GM12878 (cell line): ENCODE data around the gene HNRNPH1. TPM values are rescaled to one million over a fixed set of nuclear protein-coding genes. Genes with fewer than 3 reads are reported as not detected.

Source experiments
- ATAC-seq: fragments of 200-7000 bp; cut with Tn5 transposase; 3 replicates; pipeline ENCODE4 v1.9.1; 2020; ENCODE audit warnings: mild to moderate bottlenecking, moderate library complexity
- BruUV-seq: library from RNA; stranded (reverse); fragments of 400-500 nt; replicated peaks from 2 replicates; lab custom pipeline; 2021; lab: Mats Ljungman, UMichigan
- CTCF ChIA-PET: fragments of 300-600 bp; sonication (Branson Sonifier 250); formaldehyde crosslinking; extraction: SDS; loops from one replicate; lab custom pipeline; 2021; ENCODE audit warnings: inconsistent platforms; lab: Yijun Ruan, JAX
- POLR2A ChIA-PET: fragments of 350-600 bp; formaldehyde crosslinking; extraction: SDS; loops from one replicate; lab custom pipeline; 2021; ENCODE audit warnings: inconsistent platforms; lab: Charles Lee
- RAD21 ChIA-PET: fragments of 300-600 bp; sonication (Branson Sonifier 250); formaldehyde crosslinking; loops from one replicate; lab custom pipeline; 2023; ENCODE audit warnings: antibody characterized with exemption; ENCODE audit not compliant: unreplicated experiment; lab: Charles Lee
- SMC1A ChIA-PET: fragments of 300-600 bp; sonication (Branson Sonifier 250); formaldehyde crosslinking; loops from one replicate; lab custom pipeline; 2023; ENCODE audit not compliant: unreplicated experiment, uncharacterized antibody; lab: Charles Lee
- DNase-seq: peaks from one replicate; pipeline ENCODE4 v3.0.0-alpha.2; 2011; ENCODE audit warnings: low read depth, low spot score
- FAIRE-seq: peaks from 3 replicates; lab custom pipeline; 2011; peaks lifted over from hg19 to GRCh38; lab: Jason Lieb, UNC
- H2AFZ ChIP-seq: 2 replicates; pipeline ENCODE4 v1.6.0; 2011; ENCODE audit warnings: low read depth, low read length, control low read depth; ENCODE audit not compliant: control insufficient read depth
- H3K27ac ChIP-seq: 2 replicates; pipeline ENCODE4 v1.5.1; 2011; ENCODE audit warnings: control low read depth; ENCODE audit not compliant: control insufficient read depth, insufficient read depth
- H3K27me3 ChIP-seq, 2 experiments: replicated peaks in 1 of 2; 2 replicates each; pipeline versions ENCODE4 v1.6.0 to v1.6.1; 2011; ENCODE audit warnings: low read length in 1 of 2; ENCODE audit not compliant: control insufficient read depth in 2 of 2, insufficient read depth in 2 of 2
- H3K36me3 ChIP-seq, 2 experiments: 2 replicates each; pipeline ENCODE4 v1.5.1; 2011; ENCODE audit warnings: low read length in 1 of 2; ENCODE audit not compliant: control insufficient read depth in 2 of 2, insufficient read depth in 2 of 2
- H3K4me1 ChIP-seq: 2 replicates; pipeline ENCODE4 v1.6.1; 2011; ENCODE audit warnings: mild to moderate bottlenecking, low read length, moderate library complexity, mixed read lengths; ENCODE audit not compliant: control insufficient read depth, insufficient read depth
- H3K4me2 ChIP-seq: 2 replicates; pipeline ENCODE4 v1.6.0; 2011; ENCODE audit warnings: control low read depth; ENCODE audit not compliant: control insufficient read depth, insufficient read depth
- H3K4me3 ChIP-seq: fragments of 200-600 bp; sonication (generic); 2 replicates; pipeline ENCODE4 v1.5.1; 2016
- H3K79me2 ChIP-seq: 2 replicates; pipeline ENCODE4 v1.6.0; 2011; ENCODE audit warnings: low read length; ENCODE audit not compliant: control insufficient read depth, insufficient read depth
- H3K9ac ChIP-seq: 2 replicates; pipeline ENCODE4 v1.8.0; 2011; ENCODE audit warnings: low read length, control low read depth, mixed read lengths; ENCODE audit not compliant: control insufficient read depth, insufficient read depth
- H3K9me3 ChIP-seq: replicated peaks from 3 replicates; pipeline ENCODE4 v1.5.1; 2011; ENCODE audit warnings: mild to moderate bottlenecking, low read length; ENCODE audit not compliant: control insufficient read depth, insufficient read depth
- H4K20me1 ChIP-seq: 2 replicates; pipeline ENCODE4 v1.6.0; 2011; ENCODE audit not compliant: control insufficient read depth, insufficient read depth
- ESRRA ChIP-seq: IDR thresholded peaks from 2 replicates; pipeline ENCODE4 v1.6.1; 2012; ENCODE audit warnings: mild to moderate bottlenecking, low read length, improper control_type of control experiment
- FOXM1 ChIP-seq: IDR thresholded peaks from 2 replicates; pipeline ENCODE4 v1.6.1; 2012; ENCODE audit warnings: low read depth, mild to moderate bottlenecking, inconsistent platforms, low read length, moderate library complexity
- HCFC1 ChIP-seq: fragments of 150-350 bp; IDR thresholded peaks from 2 replicates; pipeline ENCODE4 v1.6.1; 2014; ENCODE audit warnings: low read length
- LARP7 ChIP-seq: fragments of 450-650 bp; IDR thresholded peaks from 2 replicates; pipeline ENCODE4 v1.6.1; 2017; ENCODE audit warnings: mild to moderate bottlenecking
- MTA2 ChIP-seq: fragments of 450-650 bp; IDR thresholded peaks from 2 replicates; pipeline ENCODE4 v1.6.1; 2016; ENCODE audit warnings: low read depth, mild to moderate bottlenecking, moderate library complexity
- MTA3 ChIP-seq: IDR thresholded peaks from 2 replicates; pipeline ENCODE4 v1.6.1; 2012; ENCODE audit warnings: low read length, inconsistent platforms, borderline replicate concordance
- NFYA ChIP-seq: IDR thresholded peaks from 2 replicates; pipeline ENCODE4 v1.6.1; 2011; ENCODE audit warnings: low read depth, mild to moderate bottlenecking, low read length, improper control_type of control experiment, borderline replicate concordance
- NRF1 ChIP-seq: conservative IDR thresholded peaks from 2 replicates; pipeline ENCODE4 v1.6.1; 2011; ENCODE audit warnings: mild to moderate bottlenecking, low read depth, low read length, improper control_type of control experiment
- RAD51 ChIP-seq: fragments of 450-650 bp; IDR thresholded peaks from 2 replicates; pipeline ENCODE4 v1.6.1; 2016; ENCODE audit warnings: moderate library complexity, mild to moderate bottlenecking, inconsistent platforms
- SMAD1 ChIP-seq: fragments of 450-650 bp; IDR thresholded peaks from 2 replicates; pipeline ENCODE4 v1.6.1; 2018; ENCODE audit warnings: mild to moderate bottlenecking, low read depth; ENCODE audit not compliant: partially characterized antibody
- SPI1 ChIP-seq: IDR thresholded peaks from 2 replicates; pipeline ENCODE4 v1.6.1; 2011; ENCODE audit warnings: low read depth, mild to moderate bottlenecking, low read length, moderate library complexity, borderline replicate concordance; ENCODE audit not compliant: insufficient read depth
- SRF ChIP-seq, 2 experiments: IDR thresholded peaks; 2 replicates each; pipeline ENCODE4 v1.6.1; 2011; ENCODE audit warnings: low read depth in 2 of 2, low read length in 2 of 2, mild to moderate bottlenecking in 1 of 2, moderate library complexity in 1 of 2
- TAF1 ChIP-seq: IDR thresholded peaks from 2 replicates; pipeline ENCODE4 v1.6.1; 2011; ENCODE audit warnings: mild to moderate bottlenecking, low read depth, low read length, borderline replicate concordance
- YY1 ChIP-seq: IDR thresholded peaks from 2 replicates; pipeline ENCODE4 v1.6.1; 2011; ENCODE audit warnings: low read depth, mild to moderate bottlenecking, low read length
- ZNF24 ChIP-seq: fragments of 450-650 bp; IDR thresholded peaks from 2 replicates; pipeline ENCODE4 v1.6.1; 2017; ENCODE audit warnings: antibody characterized with exemption, mild to moderate bottlenecking
- WGBS: methylation state at CpG from one replicate; pipeline ENCODE4 v1.1.6; 2016; ENCODE audit warnings: low lambda C conversion rate; ENCODE audit not compliant: insufficient replicate concordance, insufficient coverage; ENCODE audit errors: missing lambda C conversion rate; 5-methylcytosine and 5-hydroxymethylcytosine counted together
- in situ Hi-C: fragments of 300-500 bp; cut with MboI; formaldehyde crosslinking; loops from 9 replicates; pipeline ENCODE4 v1.14.3; 2018; ENCODE audit warnings: mixed read lengths
- intact Hi-C: fragments of 100-400 bp; cut with micrococcal nuclease; formaldehyde crosslinking; loops from one replicate; pipeline ENCODE4 v1.14.2; 2022; ENCODE audit not compliant: unreplicated experiment
- polyA plus RNA-seq, 11 experiments: library from polyadenylated mRNA; depleted of rRNA in 4 of 11; unstranded in 6 of 11; stranded (reverse) in 5 of 11; fragments of >200 nt; fragmentation: Nextera tagmentation in 4 of 11; fragmentation: Illumina TruSeq in 1 of 11; extraction: Ambion mirVana in 4 of 11; extraction: Trizol in 1 of 11; gene quantifications; 1 replicate in 1 of 11; 2 replicates in 10 of 11; pipeline versions ENCODE4 v1.2.1 to v1.2.3, GENCODE V29; 2011 to 2016; ENCODE audit warnings: inconsistent platforms in 2 of 11, missing spikeins in 2 of 11, low read depth in 1 of 11
- total RNA-seq, 4 experiments: library from RNA; depleted of rRNA in 3 of 4; stranded (reverse); fragments of >200 nt in 3 of 4; fragmentation: Illumina TruSeq in 1 of 4; extraction: Trizol in 1 of 4; gene quantifications; 2 replicates each; pipeline versions ENCODE4 v1.2.1 to v1.2.3, GENCODE V29; 2013 to 2021
- TF ChIP-seq, protein P1 (sequence below): fragments of 450-650 bp; IDR thresholded peaks from 2 replicates; pipeline ENCODE4 v1.6.1; 2014; ENCODE audit warnings: mild to moderate bottlenecking
- TF ChIP-seq, protein P2 (sequence below): fragments of 450-650 bp; IDR thresholded peaks from 2 replicates; pipeline ENCODE4 v1.6.1; 2016; ENCODE audit warnings: mild to moderate bottlenecking
- TF ChIP-seq, protein P3 (sequence below): fragments of 450-650 bp; IDR thresholded peaks from 2 replicates; pipeline ENCODE4 v1.6.1; 2018; ENCODE audit warnings: mild to moderate bottlenecking, low read depth, moderate library complexity; ENCODE audit not compliant: partially characterized antibody

The HNRNPH1 gene
- total and polyA plus RNA-seq, 10 of the 15 experiments (the other 5 are each of a cell fraction or from before 2014, with no cell fraction given) = 184 to 780 (median 690) TPM

DNA sequence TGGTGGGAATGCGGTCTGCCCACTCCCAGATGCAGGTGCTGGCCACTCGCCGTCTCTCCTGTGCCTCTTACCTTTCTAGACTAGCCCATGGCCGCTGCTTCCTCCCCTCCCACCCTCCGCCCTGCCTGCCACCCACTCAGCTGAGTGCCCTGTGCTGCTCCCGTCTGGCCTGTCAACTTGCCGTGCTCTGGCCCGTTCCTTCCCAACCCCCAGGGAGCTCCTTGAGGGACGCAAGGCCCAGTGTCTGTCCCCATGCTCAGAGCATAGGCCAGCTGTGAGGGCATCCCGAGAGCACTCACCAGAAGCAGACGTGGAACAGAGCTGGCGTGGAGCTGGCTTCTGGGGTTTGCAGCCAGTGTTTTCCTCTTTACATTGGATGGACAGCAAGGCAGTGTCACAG lies 20.2 kb downstream of the HNRNPH1 start:
- Histone ChIP-seq H3K9me3 (no peaks in the 10 kb centered on the region), H3K4me3 (no peak overlapping the region), H3K27ac (no peak overlapping the region), H3K4me1 (no peaks in the 10 kb centered on the region), H4K20me1 (no peaks in the 10 kb centered on the region), H3K79me2 (no peaks in the 10 kb centered on the region), H2AFZ (no peak overlapping the region), H3K4me2 (no peak overlapping the region), H3K9ac (no peak overlapping the region), H3K27me3 (no peaks in the 10 kb centered on the region), H3K36me3 (peaks cover 0 to 19% of the 10 kb centered on the region in 2 experiments)
- BruUV-seq = no TSS peak
- intact Hi-C loops (no loop called here), in situ Hi-C loops (no loop called here)
- DNase-seq (no peak), ATAC-seq (no peak), FAIRE-seq (no peak)
- SMC1A ChIA-PET = no interaction called here
- no peak for TF ChIP-seq NRF1
- TF ChIP-seq, protein P1, sequence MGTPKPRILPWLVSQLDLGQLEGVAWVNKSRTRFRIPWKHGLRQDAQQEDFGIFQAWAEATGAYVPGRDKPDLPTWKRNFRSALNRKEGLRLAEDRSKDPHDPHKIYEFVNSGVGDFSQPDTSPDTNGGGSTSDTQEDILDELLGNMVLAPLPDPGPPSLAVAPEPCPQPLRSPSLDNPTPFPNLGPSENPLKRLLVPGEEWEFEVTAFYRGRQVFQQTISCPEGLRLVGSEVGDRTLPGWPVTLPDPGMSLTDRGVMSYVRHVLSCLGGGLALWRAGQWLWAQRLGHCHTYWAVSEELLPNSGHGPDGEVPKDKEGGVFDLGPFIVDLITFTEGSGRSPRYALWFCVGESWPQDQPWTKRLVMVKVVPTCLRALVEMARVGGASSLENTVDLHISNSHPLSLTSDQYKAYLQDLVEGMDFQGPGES = no peak
- TF ChIP-seq HCFC1 = no peak
- no peak for TF ChIP-seq ZNF24
- TF ChIP-seq, protein P2, sequence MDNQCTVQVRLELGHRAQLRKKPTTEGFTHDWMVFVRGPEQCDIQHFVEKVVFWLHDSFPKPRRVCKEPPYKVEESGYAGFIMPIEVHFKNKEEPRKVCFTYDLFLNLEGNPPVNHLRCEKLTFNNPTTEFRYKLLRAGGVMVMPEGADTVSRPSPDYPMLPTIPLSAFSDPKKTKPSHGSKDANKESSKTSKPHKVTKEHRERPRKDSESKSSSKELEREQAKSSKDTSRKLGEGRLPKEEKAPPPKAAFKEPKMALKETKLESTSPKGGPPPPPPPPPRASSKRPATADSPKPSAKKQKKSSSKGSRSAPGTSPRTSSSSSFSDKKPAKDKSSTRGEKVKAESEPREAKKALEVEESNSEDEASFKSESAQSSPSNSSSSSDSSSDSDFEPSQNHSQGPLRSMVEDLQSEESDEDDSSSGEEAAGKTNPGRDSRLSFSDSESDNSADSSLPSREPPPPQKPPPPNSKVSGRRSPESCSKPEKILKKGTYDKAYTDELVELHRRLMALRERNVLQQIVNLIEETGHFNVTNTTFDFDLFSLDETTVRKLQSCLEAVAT = no peak
- no peak for TF ChIP-seq MTA3
- no peak for TF ChIP-seq MTA2
- TF ChIP-seq YY1 = no peak
- no peak for TF ChIP-seq ESRRA
- no peak for TF ChIP-seq SPI1
- TF ChIP-seq, protein P3, sequence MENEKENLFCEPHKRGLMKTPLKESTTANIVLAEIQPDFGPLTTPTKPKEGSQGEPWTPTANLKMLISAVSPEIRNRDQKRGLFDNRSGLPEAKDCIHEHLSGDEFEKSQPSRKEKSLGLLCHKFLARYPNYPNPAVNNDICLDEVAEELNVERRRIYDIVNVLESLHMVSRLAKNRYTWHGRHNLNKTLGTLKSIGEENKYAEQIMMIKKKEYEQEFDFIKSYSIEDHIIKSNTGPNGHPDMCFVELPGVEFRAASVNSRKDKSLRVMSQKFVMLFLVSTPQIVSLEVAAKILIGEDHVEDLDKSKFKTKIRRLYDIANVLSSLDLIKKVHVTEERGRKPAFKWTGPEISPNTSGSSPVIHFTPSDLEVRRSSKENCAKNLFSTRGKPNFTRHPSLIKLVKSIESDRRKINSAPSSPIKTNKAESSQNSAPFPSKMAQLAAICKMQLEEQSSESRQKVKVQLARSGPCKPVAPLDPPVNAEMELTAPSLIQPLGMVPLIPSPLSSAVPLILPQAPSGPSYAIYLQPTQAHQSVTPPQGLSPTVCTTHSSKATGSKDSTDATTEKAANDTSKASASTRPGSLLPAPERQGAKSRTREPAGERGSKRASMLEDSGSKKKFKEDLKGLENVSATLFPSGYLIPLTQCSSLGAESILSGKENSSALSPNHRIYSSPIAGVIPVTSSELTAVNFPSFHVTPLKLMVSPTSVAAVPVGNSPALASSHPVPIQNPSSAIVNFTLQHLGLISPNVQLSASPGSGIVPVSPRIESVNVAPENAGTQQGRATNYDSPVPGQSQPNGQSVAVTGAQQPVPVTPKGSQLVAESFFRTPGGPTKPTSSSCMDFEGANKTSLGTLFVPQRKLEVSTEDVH = no peak
- TF ChIP-seq NFYA = no peak
- no peak for TF ChIP-seq SRF (IDR thresholded peaks at IDR 0.05; ENCODE audit: low read depth in 2 of 2, low read length in 2 of 2)
- TF ChIP-seq LARP7 = no peak
- no peak for TF ChIP-seq SMAD1
- TF ChIP-seq FOXM1 = no peak
- TF ChIP-seq RAD51 = no peak
- no peak for TF ChIP-seq TAF1
- RAD21 ChIA-PET = no interaction called here
- 91% methylated on average over 10 of the region's 12 CpGs for WGBS
- CTCF ChIA-PET = no interaction called here
- POLR2A ChIA-PET = interaction anchor here (0.9 kb wide), 1 partner anchor 11 kb away, joined by 6 read pairs; no protein-coding TSS in a partner anchor
